HEK293 (cell line): ENCODE measurements around the gene NEIL3.

Source experiments
- CTCF ChIA-PET: fragments of 350-600 bp; formaldehyde crosslinking; extraction: SDS; loops from one replicate; lab custom pipeline; 2021; ENCODE audit warnings: antibody characterized with exemption; lab: Yijun Ruan, JAX
- POLR2A ChIA-PET: fragments of 300-600 bp; formaldehyde crosslinking; extraction: SDS; loops from one replicate; lab custom pipeline; 2020; ENCODE audit warnings: antibody characterized with exemption, inconsistent platforms; lab: Yijun Ruan, JAX
- H3K27ac ChIP-seq: fragments of 200-500 bp; sonication (Bioruptor generic); 2 replicates; pipeline ENCODE4 v1.5.1; 2014; ENCODE audit warnings: low read depth, low read length, control low read depth, inconsistent platforms; ENCODE audit errors: extremely low read depth
- H3K36me3 ChIP-seq, 2 experiments: fragments of 200-500 bp in 1 of 2; sonication (Bioruptor generic) in 1 of 2; 1 replicate in 1 of 2; 2 replicates in 1 of 2; pipeline ENCODE4 v1.5.1; 2014 to 2017; ENCODE audit warnings: inconsistent platforms in 2 of 2, low read length in 2 of 2; ENCODE audit not compliant: control insufficient read depth in 2 of 2, insufficient read depth in 1 of 2
- H3K4me1 ChIP-seq: fragments of 200-500 bp; sonication (Bioruptor generic); 2 replicates; pipeline ENCODE4 v1.5.1; 2014; ENCODE audit warnings: mild to moderate bottlenecking, low read length, inconsistent platforms; ENCODE audit not compliant: control insufficient read depth, insufficient read depth
- H3K4me3 ChIP-seq: 2 replicates; pipeline ENCODE4 v1.5.1; 2011; ENCODE audit warnings: low read depth, mild to moderate bottlenecking, control low read depth, low read length, moderate library complexity
- H3K9me3 ChIP-seq: fragments of 200-500 bp; sonication (Bioruptor generic); 2 replicates; pipeline ENCODE4 v1.5.1; 2014; ENCODE audit warnings: low read depth, low read length, inconsistent platforms; ENCODE audit not compliant: control insufficient read depth, insufficient read depth
- HOXA7 ChIP-seq: sonication (generic); formaldehyde crosslinking; IDR thresholded peaks from 2 replicates; pipeline ENCODE4 v1.8.1; 2022; ENCODE audit warnings: missing genetic modification reagents, borderline replicate concordance
- OSR2 ChIP-seq: fragments of 450-650 bp; formaldehyde crosslinking; IDR thresholded peaks from 2 replicates; pipeline ENCODE4 v1.5.1; 2016; ENCODE audit warnings: missing biosample characterization, missing genetic modification characterization
- PRDM1 ChIP-seq: fragments of 450-650 bp; formaldehyde crosslinking; IDR thresholded peaks from 2 replicates; pipeline ENCODE4; 2016; ENCODE audit warnings: missing biosample characterization, missing genetic modification characterization
- WT1 ChIP-seq: fragments of 450-650 bp; formaldehyde crosslinking; IDR thresholded peaks from 2 replicates; pipeline ENCODE4 v1.5.1; 2016; ENCODE audit warnings: missing biosample characterization, missing genetic modification characterization
- ZBTB48 ChIP-seq: fragments of 450-650 bp; formaldehyde crosslinking; IDR thresholded peaks from 2 replicates; pipeline ENCODE4 v1.5.1; 2016; ENCODE audit warnings: missing biosample characterization, missing genetic modification characterization
- ZNF133 ChIP-seq: fragments of 450-650 bp; formaldehyde crosslinking; IDR thresholded peaks from 2 replicates; pipeline ENCODE4 v1.5.1; 2016; ENCODE audit warnings: missing biosample characterization, missing genetic modification characterization
- ZNF248 ChIP-seq: fragments of 450-650 bp; formaldehyde crosslinking; IDR thresholded peaks from 2 replicates; pipeline ENCODE4 v1.5.1; 2017; ENCODE audit warnings: missing biosample characterization, missing genetic modification characterization
- ZNF366 ChIP-seq: fragments of 450-650 bp; formaldehyde crosslinking; conservative IDR thresholded peaks from 2 replicates; pipeline ENCODE4 v1.5.1; 2016; ENCODE audit warnings: missing biosample characterization, missing genetic modification characterization
- ZNF394 ChIP-seq: fragments of 450-650 bp; formaldehyde crosslinking; IDR thresholded peaks from 2 replicates; pipeline ENCODE4 v1.5.1; 2016; ENCODE audit warnings: missing biosample characterization, missing genetic modification characterization, mild to moderate bottlenecking, moderate library complexity, borderline replicate concordance
- ZNF501 ChIP-seq: fragments of 450-650 bp; formaldehyde crosslinking; IDR thresholded peaks from 2 replicates; pipeline ENCODE4 v1.5.1; 2016; ENCODE audit warnings: missing biosample characterization, missing genetic modification characterization
- ZNF558 ChIP-seq: fragments of 450-650 bp; formaldehyde crosslinking; IDR thresholded peaks from 2 replicates; pipeline ENCODE4 v1.5.1; 2016; ENCODE audit warnings: missing biosample characterization, missing genetic modification characterization
- ZNF560 ChIP-seq: fragments of 450-650 bp; formaldehyde crosslinking; IDR thresholded peaks from 2 replicates; pipeline ENCODE4 v1.5.1; 2017; ENCODE audit warnings: missing biosample characterization, missing genetic modification characterization, borderline replicate concordance
- ZNF692 ChIP-seq: fragments of 450-650 bp; formaldehyde crosslinking; IDR thresholded peaks from 2 replicates; pipeline ENCODE4 v1.5.1; 2016; ENCODE audit warnings: missing biosample characterization, missing genetic modification characterization
- ZSCAN5A ChIP-seq: fragments of 450-650 bp; formaldehyde crosslinking; IDR thresholded peaks from 2 replicates; pipeline ENCODE4 v1.5.1; 2016; ENCODE audit warnings: missing biosample characterization, missing genetic modification characterization
- ZXDB ChIP-seq: fragments of 450-650 bp; formaldehyde crosslinking; IDR thresholded peaks from 2 replicates; pipeline ENCODE4 v1.5.1; 2016; ENCODE audit warnings: missing biosample characterization, missing genetic modification characterization
- TF ChIP-seq, protein P1 (sequence below): fragments of 450-650 bp; formaldehyde crosslinking; IDR thresholded peaks from 2 replicates; pipeline ENCODE4 v1.5.1; 2016; ENCODE audit warnings: missing biosample characterization, missing genetic modification characterization
- TF ChIP-seq, protein P2 (sequence below): fragments of 450-650 bp; formaldehyde crosslinking; IDR thresholded peaks from 2 replicates; pipeline ENCODE4 v1.5.1; 2017; ENCODE audit warnings: missing biosample characterization, missing genetic modification characterization
- TF ChIP-seq, protein P3 (sequence below): fragments of 450-650 bp; formaldehyde crosslinking; IDR thresholded peaks from 2 replicates; pipeline ENCODE4 v1.5.1; 2016; ENCODE audit warnings: missing biosample characterization, missing genetic modification characterization

The NEIL3 gene

GRCh38 chr4:177285953-177286352, 23.7 kb upstream of the NEIL3 start:
- ChIA-PET CTCF (no interaction called here), POLR2A (no interaction called here)
- TF ChIP-seq ZBTB48 = no peak
- no peak for TF ChIP-seq ZNF394
- TF ChIP-seq, protein P1, sequence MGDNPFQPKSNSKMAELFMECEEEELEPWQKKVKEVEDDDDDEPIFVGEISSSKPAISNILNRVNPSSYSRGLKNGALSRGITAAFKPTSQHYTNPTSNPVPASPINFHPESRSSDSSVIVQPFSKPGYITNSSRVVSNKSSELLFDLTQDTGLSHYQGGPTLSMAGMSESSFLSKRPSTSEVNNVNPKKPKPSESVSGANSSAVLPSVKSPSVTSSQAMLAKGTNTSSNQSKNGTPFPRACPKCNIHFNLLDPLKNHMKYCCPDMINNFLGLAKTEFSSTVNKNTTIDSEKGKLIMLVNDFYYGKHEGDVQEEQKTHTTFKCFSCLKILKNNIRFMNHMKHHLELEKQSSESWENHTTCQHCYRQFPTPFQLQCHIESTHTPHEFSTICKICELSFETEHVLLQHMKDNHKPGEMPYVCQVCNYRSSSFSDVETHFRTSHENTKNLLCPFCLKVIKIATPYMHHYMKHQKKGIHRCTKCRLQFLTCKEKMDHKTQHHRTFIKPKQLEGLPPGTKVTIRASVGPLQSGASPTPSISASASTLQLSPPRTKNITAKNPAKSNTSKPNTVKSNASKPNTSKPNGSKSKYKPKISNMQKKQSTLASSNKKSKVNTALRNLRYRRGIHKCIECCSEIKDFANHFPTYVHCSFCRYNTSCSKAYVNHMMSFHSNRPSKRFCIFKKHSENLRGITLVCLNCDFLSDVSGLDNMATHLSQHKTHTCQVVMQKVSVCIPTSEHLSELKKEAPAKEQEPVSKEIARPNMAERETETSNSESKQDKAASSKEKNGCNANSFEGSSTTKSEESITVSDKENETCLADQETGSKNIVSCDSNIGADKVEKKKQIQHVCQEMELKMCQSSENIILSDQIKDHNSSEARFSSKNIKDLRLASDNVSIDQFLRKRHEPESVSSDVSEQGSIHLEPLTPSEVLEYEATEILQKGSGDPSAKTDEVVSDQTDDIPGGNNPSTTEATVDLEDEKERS (tag by site-specific recombination) = no peak
- TF ChIP-seq, protein P2, sequence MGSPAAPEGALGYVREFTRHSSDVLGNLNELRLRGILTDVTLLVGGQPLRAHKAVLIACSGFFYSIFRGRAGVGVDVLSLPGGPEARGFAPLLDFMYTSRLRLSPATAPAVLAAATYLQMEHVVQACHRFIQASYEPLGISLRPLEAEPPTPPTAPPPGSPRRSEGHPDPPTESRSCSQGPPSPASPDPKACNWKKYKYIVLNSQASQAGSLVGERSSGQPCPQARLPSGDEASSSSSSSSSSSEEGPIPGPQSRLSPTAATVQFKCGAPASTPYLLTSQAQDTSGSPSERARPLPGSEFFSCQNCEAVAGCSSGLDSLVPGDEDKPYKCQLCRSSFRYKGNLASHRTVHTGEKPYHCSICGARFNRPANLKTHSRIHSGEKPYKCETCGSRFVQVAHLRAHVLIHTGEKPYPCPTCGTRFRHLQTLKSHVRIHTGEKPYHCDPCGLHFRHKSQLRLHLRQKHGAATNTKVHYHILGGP = no peak
- TF ChIP-seq, protein P3, sequence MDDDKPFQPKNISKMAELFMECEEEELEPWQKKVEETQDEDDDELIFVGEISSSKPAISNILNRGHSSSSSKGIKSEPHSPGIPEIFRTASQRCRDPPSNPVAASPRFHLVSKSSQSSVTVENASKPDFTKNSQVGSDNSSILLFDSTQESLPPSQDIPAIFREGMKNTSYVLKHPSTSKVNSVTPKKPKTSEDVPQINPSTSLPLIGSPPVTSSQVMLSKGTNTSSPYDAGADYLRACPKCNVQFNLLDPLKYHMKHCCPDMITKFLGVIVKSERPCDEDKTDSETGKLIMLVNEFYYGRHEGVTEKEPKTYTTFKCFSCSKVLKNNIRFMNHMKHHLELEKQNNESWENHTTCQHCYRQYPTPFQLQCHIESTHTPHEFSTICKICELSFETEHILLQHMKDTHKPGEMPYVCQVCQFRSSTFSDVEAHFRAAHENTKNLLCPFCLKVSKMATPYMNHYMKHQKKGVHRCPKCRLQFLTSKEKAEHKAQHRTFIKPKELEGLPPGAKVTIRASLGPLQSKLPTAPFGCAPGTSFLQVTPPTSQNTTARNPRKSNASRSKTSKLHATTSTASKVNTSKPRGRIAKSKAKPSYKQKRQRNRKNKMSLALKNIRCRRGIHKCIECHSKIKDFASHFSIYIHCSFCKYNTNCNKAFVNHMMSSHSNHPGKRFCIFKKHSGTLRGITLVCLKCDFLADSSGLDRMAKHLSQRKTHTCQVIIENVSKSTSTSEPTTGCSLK (tag by site-specific recombination) = no peak
- no peak for TF ChIP-seq OSR2
- TF ChIP-seq ZNF501 (tag by site-specific recombination) = no peak
- TF ChIP-seq WT1 = no peak
- TF ChIP-seq PRDM1 (tag by site-specific recombination) = no peak
- no peak overlapping the region for H3K4me3 ChIP-seq
- H3K9me3 ChIP-seq = no peaks in the 10 kb centered on the region
- H3K27ac ChIP-seq = no peak overlapping the region
- no peaks in the 10 kb centered on the region for H3K4me1 ChIP-seq
- no peaks in the 10 kb centered on the region for H3K36me3 ChIP-seq

DNA sequence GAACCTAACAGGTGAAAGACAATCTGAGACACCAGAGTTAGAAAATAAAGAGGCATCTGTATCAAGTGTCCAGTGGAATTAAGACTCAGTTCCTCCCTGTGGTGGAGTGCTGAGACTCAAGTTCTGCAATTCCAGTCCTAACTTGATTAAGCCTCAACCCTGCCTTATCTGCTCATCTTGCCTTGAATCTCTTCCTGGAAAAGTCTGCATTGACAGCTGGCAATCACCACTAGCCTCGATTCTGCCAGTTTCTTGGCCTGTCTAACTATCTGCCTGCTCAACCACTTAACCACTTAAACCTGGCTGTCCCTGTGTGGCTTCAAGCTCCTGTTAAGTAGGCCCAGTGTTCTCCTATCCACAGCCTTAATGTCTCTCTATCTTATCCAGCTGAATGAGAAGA, 22.4 kb upstream of the NEIL3 start:
- H3K9me3 ChIP-seq = no peaks in the 10 kb centered on the region
- ChIA-PET POLR2A (no interaction called here), CTCF (no interaction called here)
- H3K36me3 ChIP-seq = no peaks in the 10 kb centered on the region
- TF ChIP-seq ZNF558 (tag by site-specific recombination) (no peak), ZNF692 (tag by site-specific recombination) (no peak), ZNF133 (tag by site-specific recombination) (no peak), HOXA7 (CRISPR knock-in tag) (no peak), ZSCAN5A (tag by site-specific recombination) (no peak), ZNF248 (tag by site-specific recombination) (no peak), ZNF366 (tag by site-specific recombination) (no peak), ZXDB (tag by site-specific recombination) (no peak), ZNF560 (tag by site-specific recombination) (no peak)
- no peak overlapping the region for H3K27ac ChIP-seq
- no peak overlapping the region for H3K4me3 ChIP-seq
- H3K4me1 ChIP-seq = no peaks in the 10 kb centered on the region
